Activated CD4-positive, CD25-positive, alpha-beta regulatory T cell treated with anti-CD3 and anti-CD28 coated beads, Interleukin-2, amount 50 U/mL, for 16 hours (primary cell): ENCODE results near the gene GDNF.
"Not testable (repeated sequence)": the region's sequence is repeated elsewhere in the genome, so short reads cannot be mapped to it uniquely, and the experiment has no call there.

Experiments used
- DNase-seq: peaks from one replicate; pipeline ENCODE4 v3.0.0-alpha.2; 2020; ENCODE audit warnings: low read depth, low spot score

The GDNF gene, protein sequence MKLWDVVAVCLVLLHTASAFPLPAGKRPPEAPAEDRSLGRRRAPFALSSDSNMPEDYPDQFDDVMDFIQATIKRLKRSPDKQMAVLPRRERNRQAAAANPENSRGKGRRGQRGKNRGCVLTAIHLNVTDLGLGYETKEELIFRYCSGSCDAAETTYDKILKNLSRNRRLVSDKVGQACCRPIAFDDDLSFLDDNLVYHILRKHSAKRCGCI

DNA sequence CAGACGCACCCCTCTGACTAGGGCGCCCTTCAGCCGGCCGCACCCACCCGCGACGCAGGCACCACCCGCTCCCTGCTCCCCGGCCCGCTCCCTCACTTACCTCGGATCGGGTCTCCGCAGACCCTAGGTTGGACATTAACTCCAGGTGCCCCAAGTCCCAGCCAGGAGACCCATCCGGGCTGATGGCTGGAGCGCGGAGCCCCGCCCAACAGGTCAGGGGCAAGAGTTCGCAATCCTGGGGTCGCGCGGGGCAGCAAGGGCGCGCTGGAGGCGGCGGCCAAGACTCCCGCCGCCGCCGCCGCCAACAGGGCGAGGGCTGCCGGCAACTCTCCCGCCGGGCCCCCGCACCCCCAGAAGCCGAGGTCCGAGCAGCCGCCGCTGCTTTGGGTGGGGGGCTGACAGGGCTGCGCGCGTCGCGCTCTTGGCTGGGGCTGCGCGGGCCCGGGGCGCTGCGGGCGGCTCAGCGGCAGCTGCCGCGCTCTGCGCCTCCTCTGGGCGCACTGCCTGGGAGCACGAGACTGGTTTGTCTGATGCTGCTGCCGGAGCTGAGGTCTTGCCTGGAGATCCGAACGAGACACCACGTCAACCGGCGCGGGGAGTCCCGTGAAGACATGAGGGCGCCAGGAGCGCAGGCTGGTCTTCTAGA is at the start of gene GDNF:
GDNF (minus strand) TSS at position 635 of the 646 bp plus-strand sequence. CDS start 5,245 bp downstream, outside the sequence.
- no peak for DNase-seq

DNA sequence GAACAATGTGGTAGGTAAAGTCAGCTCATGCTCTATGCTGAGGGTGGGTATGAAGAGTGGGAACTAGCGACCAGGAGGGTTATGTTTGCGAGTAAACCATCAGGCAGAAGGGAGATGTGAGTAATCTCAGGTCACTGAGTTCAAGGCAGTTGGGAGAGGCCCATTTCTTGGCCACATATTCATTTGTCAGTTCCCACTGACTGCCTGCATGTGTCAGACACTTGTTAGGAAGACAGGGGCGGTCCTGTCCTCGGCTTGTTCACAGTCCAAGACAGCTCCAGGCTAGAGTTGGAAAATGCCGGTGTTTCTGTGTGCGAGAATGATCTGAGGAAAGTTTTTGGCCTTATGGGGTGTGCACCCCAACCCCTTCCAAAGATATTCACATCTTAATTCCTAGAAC is 48.6 kb upstream of the GDNF start:
- no peak for DNase-seq

DNA sequence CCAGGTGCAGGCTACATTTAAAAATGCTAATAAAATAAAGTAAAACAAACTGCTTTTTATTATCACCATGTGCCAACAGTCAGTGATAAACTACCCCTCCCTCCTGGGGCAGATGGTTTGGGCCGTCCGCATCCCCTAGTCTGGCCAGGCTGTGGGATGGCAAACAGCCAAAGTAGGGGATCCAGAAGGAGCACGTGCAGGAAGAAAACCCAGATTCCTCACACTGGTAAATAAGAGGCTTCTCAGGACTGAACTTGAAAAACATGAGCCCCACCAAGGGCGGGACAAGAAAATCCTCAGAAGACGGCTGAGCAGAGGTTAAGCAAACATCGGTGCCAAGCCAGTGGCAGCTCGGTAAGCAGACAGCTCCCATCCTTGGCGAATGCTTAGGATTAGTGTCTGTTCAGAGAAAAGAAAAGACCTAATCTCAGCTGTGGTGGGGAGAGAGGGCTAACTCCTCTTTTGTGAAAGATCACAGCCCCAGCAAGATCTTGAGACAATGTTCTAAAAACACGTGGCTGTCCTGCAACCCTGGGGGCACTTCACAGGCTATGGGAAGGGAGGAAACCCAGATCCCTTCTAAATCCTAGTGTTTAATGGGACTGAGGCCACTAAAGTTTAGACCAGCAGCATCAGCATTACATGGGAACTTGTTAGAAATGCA is 46.5 kb upstream of the GDNF start:
- no peak for DNase-seq

DNA sequence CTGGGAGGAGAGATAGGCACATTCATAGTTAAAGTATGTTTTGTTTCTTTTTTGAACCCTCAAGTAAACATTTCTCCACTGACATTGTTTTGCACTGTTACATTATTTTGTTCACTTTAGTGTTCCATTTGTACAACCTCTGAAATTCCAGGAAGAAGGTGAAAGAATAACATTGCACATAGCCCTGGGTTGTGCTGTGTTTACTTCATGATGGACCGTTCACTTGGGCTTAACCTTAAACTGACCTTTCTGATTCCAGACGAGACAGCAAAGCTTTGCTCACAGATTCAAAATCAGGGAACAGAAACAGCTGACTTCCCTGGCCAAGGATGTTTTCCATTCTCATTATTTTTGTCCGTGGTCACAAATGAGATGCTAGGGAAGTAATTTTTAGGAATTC is 42.8 kb upstream of the GDNF start:
- DNase-seq: no peak

DNA sequence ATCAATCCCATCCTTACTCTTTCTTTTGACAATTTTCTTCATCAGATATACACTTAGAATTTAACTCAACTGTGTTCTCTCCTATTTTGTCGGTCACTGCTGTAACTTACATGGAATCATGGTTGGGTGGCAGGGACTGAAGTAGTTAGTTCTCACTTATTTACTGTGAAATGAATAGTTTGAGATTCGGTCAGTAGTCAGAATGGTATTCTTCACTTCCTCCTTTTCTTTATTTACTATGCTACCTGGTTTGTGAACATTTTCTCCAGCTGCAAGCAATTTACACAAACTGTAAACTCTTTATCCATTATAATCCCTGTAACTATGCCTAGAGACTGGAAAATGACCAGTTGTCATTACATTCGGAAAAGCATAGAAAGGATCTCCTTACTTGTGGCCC is 41.5 kb upstream of the GDNF start:
- DNase-seq: no peak

DNA sequence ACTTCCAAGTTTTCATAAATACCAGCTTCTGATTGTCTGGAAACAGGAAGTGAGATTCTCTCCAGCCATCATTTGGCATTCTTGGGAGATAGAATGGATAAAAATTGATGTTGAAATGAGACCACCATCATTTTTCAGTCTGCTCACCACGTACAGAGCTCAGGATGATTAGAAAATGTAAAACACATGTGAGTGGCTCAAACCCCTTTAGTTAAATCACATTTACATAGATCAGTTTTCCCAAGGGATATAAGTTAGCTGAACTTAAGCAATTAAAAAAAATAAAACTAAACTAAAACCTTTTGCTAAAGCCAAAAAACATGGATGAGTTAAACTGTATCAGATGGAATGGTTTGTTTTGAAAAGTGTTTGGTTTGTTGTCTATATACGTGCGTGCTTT is 37.1 kb upstream of the GDNF start:
- no peak for DNase-seq

DNA sequence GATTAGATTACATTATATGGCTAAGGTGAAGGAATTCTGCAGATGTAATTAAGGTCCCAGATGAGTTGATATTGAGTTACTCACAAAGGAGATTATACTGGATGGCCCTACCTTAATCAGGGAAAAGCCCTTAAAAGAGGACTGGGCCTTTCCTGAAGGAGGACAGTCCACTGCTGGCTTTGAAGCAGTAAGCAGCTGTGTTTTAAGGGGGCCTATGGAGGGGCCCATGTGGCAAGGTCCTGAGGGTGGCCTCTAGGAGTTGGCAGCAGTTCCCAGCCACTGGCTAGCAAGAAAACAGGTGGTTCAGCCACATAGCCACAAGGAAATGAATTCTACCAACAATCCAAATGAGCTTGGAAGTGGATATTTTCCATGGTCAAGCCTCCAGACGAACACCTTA is 36.4 kb upstream of the GDNF start:
- no peak for DNase-seq

DNA sequence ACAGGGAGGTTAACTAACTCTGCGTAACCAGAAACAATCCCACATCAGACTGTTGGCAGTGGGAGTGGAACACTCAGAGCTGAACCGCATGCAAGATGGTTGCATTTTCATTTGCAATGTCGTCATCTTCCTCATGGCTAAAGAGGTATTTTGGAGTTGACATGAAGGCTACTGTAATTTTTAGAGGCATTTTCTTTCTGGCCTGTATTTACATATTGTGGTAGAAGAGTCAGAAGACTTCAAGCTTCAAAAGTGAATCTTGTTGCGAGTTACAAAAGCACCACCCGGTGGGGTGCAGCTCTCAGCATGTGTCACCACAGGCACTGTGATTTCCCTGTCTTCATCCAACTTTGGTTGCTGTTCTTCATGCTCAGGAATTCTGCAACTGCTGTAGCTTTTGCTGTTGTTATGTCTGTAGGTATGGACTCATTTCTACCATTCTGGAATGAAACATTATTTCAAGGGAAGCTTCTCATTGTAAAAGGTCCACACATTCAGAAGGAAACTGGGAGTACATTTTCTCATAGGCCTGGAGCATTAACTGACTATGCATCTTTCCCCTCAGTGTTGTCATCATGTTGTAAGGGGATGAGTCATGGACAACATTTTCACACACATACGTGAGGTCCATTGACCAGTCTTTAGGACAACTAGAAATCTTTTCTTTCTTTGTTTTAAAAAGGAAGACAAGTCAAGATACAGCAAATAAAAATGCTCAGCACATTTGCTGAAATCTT is 35.4 kb upstream of the GDNF start:
- DNase-seq: no peak

DNA sequence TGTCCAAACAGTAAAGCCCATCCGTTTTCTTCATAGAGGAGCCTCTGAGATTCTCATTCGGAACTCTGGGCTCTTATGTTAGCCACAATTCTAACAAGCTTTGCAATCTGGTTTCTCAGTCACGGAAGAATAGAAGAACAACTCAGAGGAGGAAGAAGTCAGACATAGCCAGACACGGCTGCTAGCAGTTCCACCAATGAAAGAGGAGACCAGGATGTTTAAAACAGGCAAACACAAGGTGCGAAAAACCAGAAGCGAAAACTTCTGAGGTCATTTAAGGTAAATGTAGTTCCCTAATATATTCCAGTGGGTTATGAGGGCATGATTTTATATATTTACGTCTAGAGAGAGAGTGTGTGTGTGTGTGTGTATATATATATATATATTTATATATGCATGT is 34.1 kb upstream of the GDNF start:
- no peak for DNase-seq

DNA sequence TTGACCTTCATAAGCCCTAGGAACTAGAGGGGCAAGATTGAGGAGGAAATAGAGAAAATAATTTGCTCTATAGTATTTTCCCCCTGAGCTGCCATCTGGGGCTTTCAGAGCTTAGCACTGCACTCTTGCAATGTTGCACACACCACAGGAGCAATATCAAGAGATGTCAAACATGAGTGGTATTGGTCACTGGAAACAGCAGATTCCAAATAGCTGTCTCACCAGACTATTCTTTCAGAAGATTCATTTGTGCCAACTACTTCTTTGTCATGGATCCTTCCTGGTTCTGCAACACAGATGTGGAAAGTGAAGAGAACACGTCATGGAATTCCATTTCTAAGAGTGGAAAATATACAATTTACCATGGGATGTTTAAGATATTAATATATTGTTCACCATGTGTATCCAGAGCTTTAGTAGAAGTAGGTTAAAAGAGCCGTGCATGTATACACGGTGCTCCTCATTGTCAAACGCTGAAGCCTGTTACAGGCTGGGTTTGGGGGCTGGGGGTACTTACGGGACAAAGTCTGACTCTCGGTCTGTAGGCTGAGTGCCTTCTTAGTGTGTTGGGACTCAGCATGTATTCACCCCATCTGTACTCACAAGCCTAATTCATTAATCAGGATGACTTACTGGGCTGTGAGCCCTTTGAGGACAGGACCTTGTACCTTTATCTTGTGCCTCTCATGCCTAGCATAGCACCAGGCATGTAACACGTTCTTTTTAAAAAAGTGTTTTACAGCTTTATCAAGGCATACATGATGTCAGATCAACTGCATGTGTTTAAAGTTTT is 31.4 kb upstream of the GDNF start:
- no peak for DNase-seq

DNA sequence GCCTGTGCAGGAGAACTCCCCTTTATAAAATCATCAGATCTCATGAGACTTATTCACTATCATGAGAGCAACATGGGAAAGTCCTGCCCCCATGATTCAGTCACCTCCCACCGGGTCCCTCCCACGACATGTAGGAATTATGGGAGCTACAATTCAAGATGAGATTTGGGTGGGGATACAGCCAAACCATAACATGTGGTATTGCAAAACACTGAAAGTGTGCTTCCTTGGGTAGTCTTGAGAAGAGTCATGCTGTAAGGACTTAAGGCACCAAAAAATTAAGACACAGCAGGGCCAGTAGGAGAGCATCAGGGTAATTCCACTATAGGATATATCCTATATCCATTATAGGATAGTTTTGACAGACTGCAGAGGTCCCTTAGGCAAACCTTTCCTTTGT is 29.4 kb upstream of the GDNF start:
- DNase-seq: no peak

DNA sequence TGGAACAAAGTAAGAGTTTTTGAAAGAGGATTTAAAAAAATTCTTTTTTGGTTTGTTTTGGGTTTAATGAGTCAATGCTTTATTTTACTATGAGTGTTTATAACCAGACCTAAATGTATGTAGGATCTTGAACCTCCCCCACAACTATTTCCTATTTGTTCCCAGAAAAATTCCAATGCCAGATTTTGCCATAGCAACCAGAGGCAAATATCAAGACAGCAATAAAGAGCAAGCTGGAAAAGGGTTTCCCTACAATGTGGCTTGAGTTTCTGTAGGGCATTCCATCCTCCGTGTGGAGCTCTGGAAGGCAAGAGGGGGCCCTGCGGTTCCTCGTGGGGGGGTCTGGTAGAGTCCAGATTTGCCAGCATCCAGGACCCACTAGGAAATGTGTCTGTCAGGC is 27.8 kb upstream of the GDNF start:
- no peak for DNase-seq

DNA sequence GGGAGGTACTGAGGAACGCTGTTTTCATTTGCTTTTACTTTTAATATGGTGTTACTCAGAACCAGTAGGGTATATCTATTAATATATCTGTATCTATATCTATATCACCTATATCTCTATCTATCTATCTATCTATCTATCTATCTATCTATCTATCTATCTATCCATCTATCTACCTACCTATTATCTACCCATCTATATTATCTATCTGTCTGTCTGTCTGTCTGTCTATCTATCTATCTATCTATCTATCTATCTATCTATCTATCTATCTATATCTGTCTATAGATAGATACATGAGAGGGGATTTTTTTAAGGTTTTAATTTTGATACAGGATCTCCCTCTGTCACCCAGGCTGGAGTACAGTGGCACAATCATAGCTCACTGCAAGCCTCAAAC is 23.1 kb upstream of the GDNF start:
- not testable (repeated sequence) for DNase-seq

DNA sequence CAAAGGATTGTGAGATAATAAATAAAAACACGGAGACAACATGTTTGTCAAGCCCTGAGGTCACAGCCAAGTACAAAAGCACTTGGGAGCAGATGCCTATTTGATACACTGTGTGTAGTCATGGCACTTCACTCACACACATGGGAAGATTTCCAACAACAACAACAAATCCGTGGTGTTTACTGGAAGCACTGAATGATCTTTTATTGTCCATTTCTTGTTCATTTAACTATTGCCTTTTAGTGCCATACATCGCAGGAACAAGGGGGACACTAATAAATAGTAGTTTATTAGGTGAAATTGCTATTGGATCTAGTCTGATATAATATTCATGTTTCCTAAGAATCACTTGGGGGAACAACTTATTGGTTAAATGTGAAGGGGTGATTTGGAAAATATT is 20.4 kb upstream of the GDNF start:
- DNase-seq: no peak

DNA sequence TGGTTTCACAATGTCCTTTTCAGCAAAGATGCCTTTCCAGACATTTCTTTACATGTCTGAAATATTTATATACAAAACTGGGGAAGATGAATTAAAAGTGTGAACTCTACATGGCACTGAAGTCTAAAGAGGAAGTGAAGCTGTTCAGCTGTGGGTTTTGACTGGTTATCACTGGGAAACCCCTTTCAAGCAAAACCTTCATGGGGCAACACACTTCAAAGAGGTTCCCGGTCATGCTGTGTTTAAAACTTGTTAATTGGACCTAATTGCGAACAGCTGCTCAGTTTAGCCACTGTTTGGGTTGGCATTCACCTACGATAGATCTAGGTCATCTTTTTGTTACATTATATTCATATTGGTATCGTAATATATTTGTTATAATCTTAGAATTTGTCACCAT is 20.0 kb upstream of the GDNF start:
- no peak for DNase-seq

DNA sequence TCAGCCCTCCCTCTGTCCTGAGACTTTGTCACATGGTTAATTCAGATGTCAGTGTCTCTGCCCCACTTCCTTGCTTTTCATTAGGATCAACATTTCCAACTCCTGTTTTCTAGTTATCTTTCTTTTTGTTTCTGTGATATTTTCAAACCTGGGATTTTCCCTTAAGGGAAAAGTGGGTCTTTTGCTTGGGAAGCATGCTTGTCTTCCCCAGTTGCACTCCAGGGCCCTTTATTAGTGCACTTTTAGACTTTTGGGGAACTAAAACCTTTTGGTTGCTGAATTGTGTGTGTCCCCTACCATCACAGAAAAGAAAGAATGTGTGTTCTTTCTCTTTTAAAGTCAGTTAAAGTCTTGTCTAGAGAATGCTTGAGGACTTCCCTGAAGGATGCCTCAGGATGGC is 18.4 kb upstream of the GDNF start:
- DNase-seq: no peak

DNA sequence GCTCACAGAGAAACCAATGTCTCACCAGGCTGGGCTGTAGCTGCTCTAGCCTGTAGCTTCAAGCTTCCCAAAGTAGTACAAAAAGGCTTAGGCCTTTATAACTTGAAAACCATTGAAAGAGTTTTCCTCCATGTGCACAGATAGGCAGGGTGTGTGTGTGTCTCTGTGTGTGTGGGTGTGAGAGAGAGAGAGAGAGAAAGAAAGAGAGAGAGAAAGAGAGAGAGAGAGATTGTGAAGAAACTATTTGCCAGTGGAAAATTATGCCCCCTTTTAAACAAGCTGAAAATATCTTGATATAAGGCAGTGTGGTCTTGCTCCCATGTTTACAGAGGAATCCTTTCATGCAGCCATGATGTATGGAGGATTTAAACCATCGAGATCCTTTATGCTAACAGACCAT is 17.9 kb upstream of the GDNF start:
- no peak for DNase-seq

DNA sequence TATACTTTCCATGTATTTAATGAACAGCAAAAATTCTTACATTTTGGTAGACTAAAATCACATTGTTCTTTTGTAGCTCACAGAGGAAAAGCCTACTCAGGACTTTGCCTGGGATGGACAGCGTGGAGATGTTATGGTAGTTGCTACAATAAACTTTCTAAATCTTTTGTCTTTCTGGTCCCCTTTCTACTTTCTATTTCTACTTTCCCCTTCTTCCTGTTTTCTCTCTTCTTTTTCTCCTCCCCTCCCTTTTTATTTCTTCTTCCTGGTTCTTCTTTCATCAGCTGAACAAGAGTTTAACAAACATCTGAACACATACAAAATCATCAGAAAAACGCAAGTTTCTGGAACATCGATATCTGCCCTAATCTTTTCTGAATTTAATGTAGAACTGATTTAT is 15.6 kb upstream of the GDNF start:
- no peak for DNase-seq

DNA sequence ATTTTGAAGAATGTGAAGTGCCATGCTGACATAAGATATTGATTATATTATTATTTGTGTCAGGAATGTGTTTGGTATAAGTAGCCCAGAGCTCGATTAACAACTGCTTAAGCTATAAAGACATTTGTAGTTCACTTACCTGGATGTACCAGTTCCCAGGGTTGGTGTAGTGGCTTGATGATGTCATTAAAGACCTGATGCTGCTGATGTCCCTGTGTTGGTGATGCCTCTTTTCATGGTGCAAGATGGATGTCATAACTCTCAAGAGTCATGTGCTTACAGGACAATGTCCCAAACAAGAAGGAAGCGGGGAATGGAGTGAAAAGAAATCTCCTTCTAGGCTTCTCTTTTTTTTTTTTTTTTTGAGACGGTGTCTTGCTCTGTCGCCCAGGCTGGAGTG is 11.5 kb upstream of the GDNF start:
- no peak for DNase-seq

DNA sequence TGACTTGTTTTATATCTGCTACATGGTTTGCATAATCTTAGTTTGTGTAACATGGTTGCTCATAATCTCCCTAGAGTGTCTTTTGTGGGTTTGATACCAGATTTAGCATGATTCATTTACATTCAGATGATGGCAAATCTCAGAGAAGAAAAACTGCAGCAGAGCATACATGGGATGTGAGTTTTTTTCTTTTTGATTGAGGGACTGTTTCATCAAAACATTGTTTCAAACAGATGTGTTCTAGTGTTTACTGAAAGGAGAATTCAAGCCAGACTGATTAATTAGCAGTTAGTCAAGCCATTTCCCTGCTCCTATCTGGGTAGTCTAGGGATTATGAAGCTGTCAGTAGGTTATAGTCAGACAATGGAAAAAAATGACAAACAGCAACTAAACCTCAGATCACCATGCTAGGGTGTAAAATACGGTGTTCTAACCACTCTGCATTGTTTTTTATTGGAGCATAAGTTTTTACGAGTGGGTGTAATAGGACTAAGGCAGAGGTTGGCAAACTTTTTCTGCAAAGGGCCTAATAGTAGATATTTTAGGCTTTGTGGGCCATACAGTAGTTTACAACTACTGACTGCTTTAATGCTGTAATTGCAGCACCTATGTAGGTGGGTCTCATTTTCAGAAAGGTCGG is 10.5 kb upstream of the GDNF start:
- no peak for DNase-seq

DNA sequence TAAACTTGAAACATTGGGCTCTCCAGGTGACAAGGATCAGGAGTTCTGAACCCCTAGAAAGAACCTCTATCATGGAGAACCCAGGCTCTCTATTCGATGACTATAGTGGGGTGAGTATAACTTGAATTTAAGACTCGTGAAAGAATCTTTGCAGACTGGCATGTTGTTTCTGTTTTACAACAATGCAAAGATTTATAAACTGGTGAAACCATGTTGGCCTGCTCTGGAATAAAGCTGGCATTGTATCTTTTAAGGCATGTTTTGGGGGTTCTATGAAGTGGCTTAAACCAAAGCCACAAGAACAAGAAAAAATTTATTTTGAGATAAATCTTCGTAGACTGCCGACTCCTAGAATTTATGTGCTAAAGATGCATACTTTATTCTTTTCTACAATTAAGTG is 9.8 kb upstream of the GDNF start:
- DNase-seq: no peak
